SK-N-SH treated with all-trans-retinoic acid at 6 μM for 48 hours (cell line): Measurements from ENCODE around the gene EML1.
"Not testable (repeated sequence)": the region's sequence is repeated elsewhere in the genome, so short reads cannot be mapped to it uniquely, and the experiment has no call there.

Experiments used
- ATAC-seq: fragments of 200-7000 bp; cut with Tn5 transposase; 3 replicates; pipeline ENCODE4 v1.9.1; 2020; ENCODE audit warnings: mild to moderate bottlenecking, moderate library complexity
- BACH2 ChIP-seq: fragments of 250-450 bp; sonication (Bioruptor Pico); IDR thresholded peaks from 2 replicates; pipeline ENCODE4 v1.9.0; 2021; ENCODE audit warnings: mild to moderate bottlenecking, borderline replicate concordance
- CSDC2 ChIP-seq: fragments of 250-450 bp; sonication (Bioruptor Pico); IDR thresholded peaks from 2 replicates; pipeline ENCODE4 v1.5.0; 2020; ENCODE audit warnings: mild to moderate bottlenecking, moderate library complexity
- ESRRG ChIP-seq: fragments of 250-450 bp; sonication (Bioruptor Pico); IDR thresholded peaks from 2 replicates; pipeline ENCODE4 v1.6.1; 2021; ENCODE audit warnings: mild to moderate bottlenecking
- OSR1 ChIP-seq: fragments of 250-450 bp; sonication (Bioruptor Pico); IDR thresholded peaks from 2 replicates; pipeline ENCODE4 v1.8.0; 2022; ENCODE audit warnings: moderate library complexity, mild to moderate bottlenecking, inconsistent platforms
- PPARA ChIP-seq: fragments of 250-450 bp; sonication (Bioruptor Pico); IDR thresholded peaks from 2 replicates; pipeline ENCODE4 v1.5.0; 2020; ENCODE audit warnings: mild to moderate bottlenecking, borderline replicate concordance
- RARB ChIP-seq: fragments of 250-450 bp; sonication (Bioruptor Pico); IDR thresholded peaks from 2 replicates; pipeline ENCODE4 v1.8.0; 2021; ENCODE audit warnings: mild to moderate bottlenecking, moderate library complexity
- SNAI2 ChIP-seq: fragments of 250-450 bp; sonication (Bioruptor Pico); IDR thresholded peaks from 2 replicates; pipeline ENCODE4 v1.5.0; 2020; ENCODE audit warnings: mild to moderate bottlenecking, moderate library complexity
- TCF4 ChIP-seq: fragments of 250-450 bp; sonication (Bioruptor Pico); IDR thresholded peaks from 2 replicates; pipeline ENCODE4 v1.8.0; 2021; ENCODE audit warnings: mild to moderate bottlenecking, moderate library complexity, borderline replicate concordance
- TOX ChIP-seq: fragments of 250-450 bp; sonication (Bioruptor Pico); IDR thresholded peaks from 2 replicates; pipeline ENCODE4 v1.8.0; 2021; ENCODE audit warnings: mild to moderate bottlenecking, moderate library complexity, borderline replicate concordance
- ZC3H10 ChIP-seq: fragments of 250-450 bp; sonication (Bioruptor Pico); IDR thresholded peaks from 2 replicates; pipeline ENCODE4 v1.5.1; 2021; ENCODE audit warnings: mild to moderate bottlenecking, moderate library complexity
- ZFP3 ChIP-seq: fragments of 250-450 bp; sonication (Bioruptor Pico); IDR thresholded peaks from 2 replicates; pipeline ENCODE4 v1.5.0; 2020; ENCODE audit warnings: mild to moderate bottlenecking, moderate library complexity
- ZFP30 ChIP-seq: fragments of 450-650 bp; formaldehyde crosslinking; IDR thresholded peaks from 2 replicates; pipeline ENCODE4 v1.5.0; 2022; ENCODE audit warnings: mild to moderate bottlenecking, moderate library complexity
- ZNF565 ChIP-seq: fragments of 450-650 bp; formaldehyde crosslinking; conservative IDR thresholded peaks from 2 replicates; pipeline ENCODE4 v1.5.0; 2020; ENCODE audit warnings: low read depth, mild to moderate bottlenecking, moderate library complexity
- ZNF70 ChIP-seq: fragments of 450-650 bp; formaldehyde crosslinking; IDR thresholded peaks from 2 replicates; pipeline ENCODE4 v1.5.0; 2020; ENCODE audit warnings: mild to moderate bottlenecking, moderate library complexity
- ZNF8 ChIP-seq: fragments of 450-650 bp; formaldehyde crosslinking; IDR thresholded peaks from 2 replicates; pipeline ENCODE4 v1.5.0; 2020; ENCODE audit warnings: mild to moderate bottlenecking, moderate library complexity
- TF ChIP-seq, protein P1 (sequence below): fragments of 250-450 bp; sonication (Bioruptor Pico); IDR thresholded peaks from 2 replicates; pipeline ENCODE4 v1.5.1; 2020; ENCODE audit warnings: low read depth, mild to moderate bottlenecking, moderate library complexity
- TF ChIP-seq, protein P2 (sequence below): fragments of 250-450 bp; sonication (Bioruptor Pico); IDR thresholded peaks from 2 replicates; pipeline ENCODE4 v1.8.0; 2021; ENCODE audit warnings: low read depth, mild to moderate bottlenecking, moderate library complexity, borderline replicate concordance
- TF ChIP-seq, protein P3 (sequence below): fragments of 250-450 bp; sonication (Bioruptor Pico); IDR thresholded peaks from 2 replicates; pipeline ENCODE4 v1.5.1; 2021; ENCODE audit warnings: mild to moderate bottlenecking, moderate library complexity
- TF ChIP-seq, protein P4 (sequence below): fragments of 250-450 bp; sonication (Bioruptor Pico); IDR thresholded peaks from 2 replicates; pipeline ENCODE4 v1.8.0; 2020; ENCODE audit warnings: mild to moderate bottlenecking, moderate library complexity, borderline replicate concordance

EML1 gene

DNA sequence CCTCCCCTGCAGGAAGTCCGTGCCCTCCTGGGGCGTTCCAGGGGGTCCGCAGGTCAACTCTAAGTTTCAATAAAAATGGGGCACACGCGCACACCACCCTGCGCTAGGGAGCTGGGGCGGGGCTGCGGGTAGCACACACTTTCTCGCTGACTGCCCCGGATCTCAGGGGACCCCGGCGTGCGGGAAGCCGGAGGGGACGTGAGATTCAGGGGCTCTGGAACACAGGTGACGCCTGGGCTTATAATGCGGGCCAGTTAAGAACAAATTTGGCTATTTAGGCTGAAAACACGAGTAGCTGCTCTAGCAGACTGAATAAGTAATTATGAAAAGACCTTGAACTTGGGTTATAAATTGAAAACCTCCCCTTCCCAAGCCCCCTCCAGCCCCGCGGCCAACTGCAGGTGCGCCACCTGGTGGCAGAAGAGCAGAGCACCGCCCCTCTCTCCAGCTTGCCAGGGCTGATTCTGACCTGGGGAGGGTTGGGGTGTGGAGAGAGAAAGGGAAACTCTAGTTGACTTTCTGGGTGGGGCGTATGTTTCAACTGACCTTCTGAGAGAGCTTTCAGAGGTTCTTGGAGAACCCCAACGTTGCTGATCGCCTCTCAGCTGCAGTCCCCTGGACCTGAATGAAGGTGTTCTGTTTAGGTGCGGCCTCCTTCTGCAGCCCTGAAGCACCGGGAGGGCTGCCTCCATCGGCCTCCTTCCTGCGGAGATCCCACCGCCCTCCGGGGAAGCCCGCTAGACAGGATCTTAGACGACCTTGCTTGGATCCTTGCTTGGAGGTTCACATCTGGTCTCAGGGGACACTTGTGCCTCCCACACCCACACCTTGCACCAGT lies 153.7 kb downstream of the EML1 start:
- TF ChIP-seq TCF4 (CRISPR knock-in tag), result no peak
- TF ChIP-seq ESRRG (CRISPR knock-in tag), result no peak
- TF ChIP-seq, protein P1, sequence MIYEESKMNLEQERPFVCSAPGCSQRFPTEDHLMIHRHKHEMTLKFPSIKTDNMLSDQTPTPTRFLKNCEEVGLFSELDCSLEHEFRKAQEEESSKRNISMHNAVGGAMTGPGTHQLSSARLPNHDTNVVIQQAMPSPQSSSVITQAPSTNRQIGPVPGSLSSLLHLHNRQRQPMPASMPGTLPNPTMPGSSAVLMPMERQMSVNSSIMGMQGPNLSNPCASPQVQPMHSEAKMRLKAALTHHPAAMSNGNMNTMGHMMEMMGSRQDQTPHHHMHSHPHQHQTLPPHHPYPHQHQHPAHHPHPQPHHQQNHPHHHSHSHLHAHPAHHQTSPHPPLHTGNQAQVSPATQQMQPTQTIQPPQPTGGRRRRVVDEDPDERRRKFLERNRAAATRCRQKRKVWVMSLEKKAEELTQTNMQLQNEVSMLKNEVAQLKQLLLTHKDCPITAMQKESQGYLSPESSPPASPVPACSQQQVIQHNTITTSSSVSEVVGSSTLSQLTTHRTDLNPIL (CRISPR knock-in tag), result no peak
- no peak for TF ChIP-seq CSDC2
- no peak for TF ChIP-seq SNAI2 (CRISPR knock-in tag)
- TF ChIP-seq ZFP3 (CRISPR knock-in tag), result no peak
- no peak for TF ChIP-seq TOX
- no peak for TF ChIP-seq ZNF8 (CRISPR knock-in tag)
- no peak for TF ChIP-seq ZNF565 (CRISPR knock-in tag)
- no peak for TF ChIP-seq BACH2 (CRISPR knock-in tag)
- TF ChIP-seq, protein P2, sequence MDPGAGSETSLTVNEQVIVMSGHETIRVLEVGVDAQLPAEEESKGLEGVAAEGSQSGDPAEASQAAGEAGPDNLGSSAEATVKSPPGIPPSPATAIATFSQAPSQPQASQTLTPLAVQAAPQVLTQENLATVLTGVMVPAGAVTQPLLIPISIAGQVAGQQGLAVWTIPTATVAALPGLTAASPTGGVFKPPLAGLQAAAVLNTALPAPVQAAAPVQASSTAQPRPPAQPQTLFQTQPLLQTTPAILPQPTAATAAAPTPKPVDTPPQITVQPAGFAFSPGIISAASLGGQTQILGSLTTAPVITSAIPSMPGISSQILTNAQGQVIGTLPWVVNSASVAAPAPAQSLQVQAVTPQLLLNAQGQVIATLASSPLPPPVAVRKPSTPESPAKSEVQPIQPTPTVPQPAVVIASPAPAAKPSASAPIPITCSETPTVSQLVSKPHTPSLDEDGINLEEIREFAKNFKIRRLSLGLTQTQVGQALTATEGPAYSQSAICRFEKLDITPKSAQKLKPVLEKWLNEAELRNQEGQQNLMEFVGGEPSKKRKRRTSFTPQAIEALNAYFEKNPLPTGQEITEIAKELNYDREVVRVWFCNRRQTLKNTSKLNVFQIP, result no peak
- TF ChIP-seq, protein P3, sequence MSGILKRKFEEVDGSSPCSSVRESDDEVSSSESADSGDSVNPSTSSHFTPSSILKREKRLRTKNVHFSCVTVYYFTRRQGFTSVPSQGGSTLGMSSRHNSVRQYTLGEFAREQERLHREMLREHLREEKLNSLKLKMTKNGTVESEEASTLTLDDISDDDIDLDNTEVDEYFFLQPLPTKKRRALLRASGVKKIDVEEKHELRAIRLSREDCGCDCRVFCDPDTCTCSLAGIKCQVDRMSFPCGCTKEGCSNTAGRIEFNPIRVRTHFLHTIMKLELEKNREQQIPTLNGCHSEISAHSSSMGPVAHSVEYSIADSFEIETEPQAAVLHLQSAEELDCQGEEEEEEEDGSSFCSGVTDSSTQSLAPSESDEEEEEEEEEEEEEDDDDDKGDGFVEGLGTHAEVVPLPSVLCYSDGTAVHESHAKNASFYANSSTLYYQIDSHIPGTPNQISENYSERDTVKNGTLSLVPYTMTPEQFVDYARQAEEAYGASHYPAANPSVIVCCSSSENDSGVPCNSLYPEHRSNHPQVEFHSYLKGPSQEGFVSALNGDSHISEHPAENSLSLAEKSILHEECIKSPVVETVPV (CRISPR knock-in tag), result no peak
- ATAC-seq, result peak; percentile 89

DNA sequence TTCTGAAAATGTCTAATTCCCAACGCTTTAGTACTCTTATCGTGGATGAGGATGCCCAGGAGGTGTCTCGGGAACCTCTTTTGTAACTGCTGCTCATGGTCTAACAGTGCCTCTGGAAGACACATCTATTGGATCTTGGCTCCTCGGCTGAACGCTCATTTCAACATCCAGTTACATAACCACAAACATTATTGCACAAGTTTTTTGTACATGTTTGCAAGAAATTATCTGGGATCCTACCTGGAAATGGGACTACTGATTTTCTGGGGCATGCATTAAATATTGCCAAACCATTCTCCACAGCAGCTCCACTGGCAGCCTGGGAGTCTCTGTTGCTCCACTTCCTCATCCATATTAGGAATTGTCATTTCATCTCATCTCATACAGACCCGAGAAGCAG lies 154.5 kb downstream of the EML1 start:
- no peak for TF ChIP-seq ZNF565 (CRISPR knock-in tag)
- TF ChIP-seq BACH2 (CRISPR knock-in tag), result no peak
- TF ChIP-seq, protein P3 (CRISPR knock-in tag), result no peak
- TF ChIP-seq, protein P1 (CRISPR knock-in tag), result no peak
- ATAC-seq, result no peak

DNA sequence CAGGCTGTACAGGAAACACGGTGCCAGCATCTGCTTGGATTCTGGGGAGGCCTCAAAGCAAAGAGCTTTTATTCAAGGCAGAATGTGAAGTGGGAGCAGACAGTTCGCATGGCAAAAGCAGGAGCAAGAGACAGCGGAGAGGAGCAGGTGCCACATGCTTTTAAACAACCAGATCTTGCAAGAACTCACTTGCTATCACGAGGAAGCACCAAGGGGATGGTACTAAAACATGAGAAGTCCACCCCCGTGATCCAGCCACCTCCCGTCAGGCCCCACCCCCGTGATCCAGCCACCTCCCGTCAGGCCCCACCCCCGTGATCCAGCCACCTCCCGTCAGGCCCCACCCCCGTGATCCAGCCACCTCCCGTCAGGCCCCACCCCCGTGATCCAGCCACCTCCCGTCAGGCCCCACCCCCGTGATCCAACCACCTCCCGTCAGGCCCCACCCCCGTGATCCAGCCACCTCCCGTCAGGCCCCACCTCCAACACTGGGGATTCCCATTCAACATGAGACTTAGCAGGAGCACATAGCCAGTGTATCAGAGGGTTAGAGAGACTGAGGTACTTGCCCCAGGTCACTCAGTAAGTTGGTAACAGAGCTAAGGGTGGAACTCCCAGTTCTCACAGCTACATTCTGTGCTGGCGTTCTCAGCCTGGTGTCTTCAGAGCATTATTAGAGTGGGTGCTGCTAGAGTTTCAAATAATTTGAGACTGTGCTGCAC lies 156.0 kb downstream of the EML1 start:
- ATAC-seq, result not testable (repeated sequence)

DNA sequence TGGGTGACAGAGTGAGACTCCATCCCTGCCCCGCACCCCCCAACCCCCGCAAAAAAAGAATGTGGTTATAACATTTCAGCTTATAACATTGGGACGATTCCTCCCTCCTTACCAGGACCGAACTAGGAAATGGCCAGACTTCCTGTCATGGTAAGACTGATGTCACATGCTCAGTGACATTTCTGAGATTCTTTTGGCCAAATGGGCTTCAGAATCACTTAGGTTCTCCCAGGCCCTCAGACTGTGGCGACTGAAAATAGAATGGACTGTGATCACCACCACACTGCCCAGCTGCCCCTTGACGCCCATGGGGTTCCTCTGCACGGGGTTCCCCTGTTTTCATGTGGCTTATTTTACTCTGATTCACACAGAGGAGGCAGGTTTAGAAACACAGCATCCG lies 157.0 kb downstream of the EML1 start:
- no peak for ATAC-seq
- no peak for TF ChIP-seq ZC3H10
- TF ChIP-seq, protein P2, result no peak
- no peak for TF ChIP-seq RARB (CRISPR knock-in tag)
- TF ChIP-seq, protein P3 (CRISPR knock-in tag), result no peak
- TF ChIP-seq PPARA, result no peak
- TF ChIP-seq ZFP30, result no peak
- TF ChIP-seq CSDC2, result no peak
- no peak for TF ChIP-seq ZNF565 (CRISPR knock-in tag)
- no peak for TF ChIP-seq OSR1
- no peak for TF ChIP-seq ZNF70 (CRISPR knock-in tag)
- TF ChIP-seq TOX, result no peak
- TF ChIP-seq, protein P4, sequence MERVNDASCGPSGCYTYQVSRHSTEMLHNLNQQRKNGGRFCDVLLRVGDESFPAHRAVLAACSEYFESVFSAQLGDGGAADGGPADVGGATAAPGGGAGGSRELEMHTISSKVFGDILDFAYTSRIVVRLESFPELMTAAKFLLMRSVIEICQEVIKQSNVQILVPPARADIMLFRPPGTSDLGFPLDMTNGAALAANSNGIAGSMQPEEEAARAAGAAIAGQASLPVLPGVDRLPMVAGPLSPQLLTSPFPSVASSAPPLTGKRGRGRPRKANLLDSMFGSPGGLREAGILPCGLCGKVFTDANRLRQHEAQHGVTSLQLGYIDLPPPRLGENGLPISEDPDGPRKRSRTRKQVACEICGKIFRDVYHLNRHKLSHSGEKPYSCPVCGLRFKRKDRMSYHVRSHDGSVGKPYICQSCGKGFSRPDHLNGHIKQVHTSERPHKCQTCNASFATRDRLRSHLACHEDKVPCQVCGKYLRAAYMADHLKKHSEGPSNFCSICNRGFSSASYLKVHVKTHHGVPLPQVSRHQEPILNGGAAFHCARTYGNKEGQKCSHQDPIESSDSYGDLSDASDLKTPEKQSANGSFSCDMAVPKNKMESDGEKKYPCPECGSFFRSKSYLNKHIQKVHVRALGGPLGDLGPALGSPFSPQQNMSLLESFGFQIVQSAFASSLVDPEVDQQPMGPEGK (CRISPR knock-in tag), result no peak
- TF ChIP-seq BACH2 (CRISPR knock-in tag), result no peak
- TF ChIP-seq ZNF8 (CRISPR knock-in tag), result no peak
